ENCODE measurements around the gene SIL1.
"Not testable (repeated sequence)": the region's sequence is repeated elsewhere in the genome, so short reads cannot be mapped to it uniquely, and the experiment has no call there.

SIL1 gene

GRCh38 chr5:139113892-139114291 is 84.3 kb downstream of the SIL1 start:
- DNase-seq (ENCODE audit: low read depth in 1 of 2, low spot score in 1 of 2), result no peak

- not testable (repeated sequence) for DNase-seq (ENCODE audit: low read depth in 1 of 2, low spot score in 1 of 2)
These were observed 85.8 kb downstream of the SIL1 start for GRCh38 chr5:139112362-139112761.

GRCh38 chr5:139110526-139111168 is 87.5 kb downstream of the SIL1 start:
- DNase-seq (ENCODE audit: low read depth in 1 of 2, low spot score in 1 of 2), result no peak

GRCh38 chr5:139108063-139108824 is 89.9 kb downstream of the SIL1 start:
- DNase-seq (ENCODE audit: low read depth in 1 of 2, low spot score in 1 of 2), result no peak

GRCh38 chr5:139105621-139106071 is 92.5 kb downstream of the SIL1 start:
- DNase-seq (ENCODE audit: low read depth in 1 of 2, low spot score in 1 of 2), result no peak

GRCh38 chr5:139104577-139105276 is 93.4 kb downstream of the SIL1 start:
- no peak for DNase-seq (ENCODE audit: low read depth in 1 of 2, low spot score in 1 of 2)

GRCh38 chr5:139103762-139104161 is 94.4 kb downstream of the SIL1 start:
- DNase-seq (ENCODE audit: low read depth in 1 of 2, low spot score in 1 of 2), result no peak

- no peak for DNase-seq (ENCODE audit: low read depth in 1 of 2, low spot score in 1 of 2)
These were observed 97.3 kb downstream of the SIL1 start for GRCh38 chr5:139100825-139101224.

- no peak for DNase-seq (ENCODE audit: low read depth in 1 of 2, low spot score in 1 of 2)
These were observed 103.7 kb downstream of the SIL1 start for GRCh38 chr5:139094154-139095131.

- DNase-seq (ENCODE audit: low read depth in 1 of 2, low spot score in 1 of 2), result no peak
These were observed 105.3 kb downstream of the SIL1 start for GRCh38 chr5:139092741-139093343.

GRCh38 chr5:139091439-139092156 is 106.6 kb downstream of the SIL1 start:
- DNase-seq (ENCODE audit: low read depth in 1 of 2, low spot score in 1 of 2), result no peak

GRCh38 chr5:139090581-139090980 is 107.6 kb downstream of the SIL1 start:
- DNase-seq (ENCODE audit: low read depth in 1 of 2, low spot score in 1 of 2), result no peak

- no peak for DNase-seq (ENCODE audit: low read depth in 1 of 2, low spot score in 1 of 2)
These were observed 110.1 kb downstream of the SIL1 start for GRCh38 chr5:139088024-139088423.

GRCh38 chr5:139082813-139083498 is 115.2 kb downstream of the SIL1 start:
- no peak for DNase-seq (ENCODE audit: low read depth in 1 of 2, low spot score in 1 of 2)

- DNase-seq (ENCODE audit: low read depth in 1 of 2, low spot score in 1 of 2), result no peak
These were observed 118.1 kb downstream of the SIL1 start for GRCh38 chr5:139079991-139080610.

- DNase-seq (ENCODE audit: low read depth in 1 of 2, low spot score in 1 of 2), result no peak
These were observed 118.8 kb downstream of the SIL1 start for GRCh38 chr5:139079225-139079990.

GRCh38 chr5:139078345-139078744 is 119.8 kb downstream of the SIL1 start:
- DNase-seq (ENCODE audit: low read depth in 1 of 2, low spot score in 1 of 2), result no peak

GRCh38 chr5:139077899-139078298 is 120.3 kb downstream of the SIL1 start:
- no peak for DNase-seq (ENCODE audit: low read depth in 1 of 2, low spot score in 1 of 2)

All from activated CD4-positive, alpha-beta T cell treated with anti-CD3 and anti-CD28 coated beads, Interleukin-2, amount 50 U/mL, for 24 hours (primary cell).